Smooth muscle cell (in vitro differentiated cells): Measurements from ENCODE around the gene KDM1B. TPM values are rescaled to one million over a fixed set of nuclear protein-coding genes. Genes with fewer than 3 reads are reported as not detected.
A peak's percentile ranks its signal among the peaks of the same experiment; 100 is the strongest.
"Not testable (repeated sequence)": the region's sequence is repeated elsewhere in the genome, so short reads cannot be mapped to it uniquely, and the experiment has no call there.

Experiments used
- DNase-seq: peaks from one replicate; lab custom pipeline; 2025; ENCODE audit not compliant: unreplicated experiment; lab: John Stamatoyannopoulos, UW
- H2AFZ ChIP-seq: fragments of 200-600 bp; sonication (generic); 2 replicates; pipeline ENCODE4 v1.6.0; 2016; ENCODE audit warnings: antibody characterized with exemption, low read depth, mild to moderate bottlenecking
- H3F3A ChIP-seq: fragments of 200-600 bp; sonication (generic); 2 replicates; pipeline ENCODE4 v1.6.0; 2017; ENCODE audit warnings: antibody characterized with exemption, low read depth
- H3K27ac ChIP-seq: fragments of 200-600 bp; sonication (generic); 2 replicates; pipeline ENCODE4 v1.5.1; 2016; ENCODE audit warnings: low read depth, mild to moderate bottlenecking
- H3K27me3 ChIP-seq: fragments of 200-600 bp; sonication (generic); 2 replicates; pipeline ENCODE4 v1.6.1; 2016; ENCODE audit warnings: low read depth, mild to moderate bottlenecking
- H3K36me3 ChIP-seq: fragments of 200-600 bp; sonication (generic); 2 replicates; pipeline ENCODE4 v1.5.1; 2016; ENCODE audit warnings: low read depth
- H3K4me1 ChIP-seq: fragments of 200-600 bp; sonication (generic); 2 replicates; pipeline ENCODE4 v1.5.1; 2016; ENCODE audit warnings: low read depth
- H3K4me2 ChIP-seq: fragments of 200-600 bp; sonication (generic); 2 replicates; pipeline ENCODE4 v1.6.0; 2016; ENCODE audit warnings: mild to moderate bottlenecking
- H3K4me3 ChIP-seq: fragments of 200-600 bp; sonication (generic); 2 replicates; pipeline ENCODE4 v1.5.1; 2016; ENCODE audit warnings: mild to moderate bottlenecking
- H3K79me2 ChIP-seq: fragments of 200-600 bp; sonication (generic); 2 replicates; pipeline ENCODE4 v1.6.0; 2016; ENCODE audit warnings: low read depth, mild to moderate bottlenecking
- H3K9ac ChIP-seq: fragments of 200-600 bp; sonication (generic); 2 replicates; pipeline ENCODE4 v1.6.0; 2016; ENCODE audit warnings: low read depth
- H3K9me3 ChIP-seq: fragments of 200-600 bp; sonication (generic); replicated peaks from 2 replicates; pipeline ENCODE4 v1.5.1; 2016; ENCODE audit warnings: low read depth
- H4K20me1 ChIP-seq: fragments of 200-600 bp; sonication (generic); 2 replicates; pipeline ENCODE4 v1.6.0; 2016; ENCODE audit warnings: low read depth
- WGBS: methylation state at CpG from one replicate; pipeline ENCODE4 v1.1.7; 2016; ENCODE audit warnings: low lambda C conversion rate; 5-methylcytosine and 5-hydroxymethylcytosine counted together
- polyA plus RNA-seq: library from polyadenylated mRNA; unstranded; fragments of >200 nt; fragmentation: Nextera tagmentation; extraction: Ambion mirVana; gene quantifications from 2 replicates; pipeline ENCODE4 v1.2.1, GENCODE V29; 2016
- total RNA-seq: library from RNA; depleted of rRNA; stranded (reverse); fragments of >200 nt; gene quantifications from 2 replicates; pipeline ENCODE4 v1.2.3, GENCODE V29; 2014
- TF ChIP-seq, protein P1 (sequence below): fragments of 200-600 bp; sonication (generic); IDR thresholded peaks from 2 replicates; pipeline ENCODE4 v1.5.1; 2017; ENCODE audit warnings: borderline replicate concordance, mild to moderate bottlenecking, antibody characterized with exemption; ENCODE audit not compliant: insufficient read depth, poor library complexity, severe bottlenecking

KDM1B gene
- total and polyA plus RNA-seq, 2 experiments from 2014 or later = 8.2 to 15.8 TPM

DNA sequence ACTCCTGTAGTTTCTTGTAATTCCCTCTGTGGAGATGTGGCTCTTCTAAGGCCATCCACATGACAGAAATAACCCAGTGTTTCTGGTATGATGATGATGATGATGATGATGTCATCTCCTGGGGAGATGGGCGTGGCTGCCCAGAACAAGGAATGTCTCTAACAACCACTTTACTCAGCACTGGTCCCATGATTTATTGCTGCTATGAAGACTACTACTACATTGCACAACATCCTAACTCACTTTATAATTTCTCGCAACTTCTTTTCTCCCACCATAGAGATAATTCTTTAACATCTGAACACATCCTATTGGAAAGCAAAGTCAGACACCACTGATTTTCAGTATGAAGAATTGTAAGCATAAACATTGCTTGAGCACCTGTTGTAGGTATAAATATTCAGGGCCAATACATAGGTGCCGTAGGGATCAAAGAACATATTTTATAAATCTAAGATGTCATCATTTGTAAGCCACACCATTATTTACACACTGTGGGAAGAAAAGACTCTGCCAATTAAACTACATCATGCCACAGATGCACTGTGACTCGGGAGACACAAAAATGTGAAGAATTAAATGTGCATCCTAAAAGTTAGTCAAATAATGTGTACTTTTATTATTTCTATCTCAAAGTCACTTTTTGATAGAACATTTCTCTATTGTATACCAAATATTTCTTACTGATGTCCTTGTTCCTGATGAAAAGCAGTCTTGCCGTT is 6.8 kb upstream of the KDM1B start:
- no peaks in the 10 kb centered on the region for H4K20me1 ChIP-seq
- no peaks in the 10 kb centered on the region for H3K79me2 ChIP-seq
- no peaks in the 10 kb centered on the region for H3K36me3 ChIP-seq
- H3K4me2 ChIP-seq = no peak overlapping the region
- no peak overlapping the region for H3K4me3 ChIP-seq
- peak overlapping the region; percentile 21 for H3K9ac ChIP-seq
- 89% methylated on average over 5 of the region's 5 CpGs for WGBS
- H3K4me1 ChIP-seq = peaks cover 3% of the 10 kb centered on the region
- no peak for DNase-seq
- TF ChIP-seq, protein P1, sequence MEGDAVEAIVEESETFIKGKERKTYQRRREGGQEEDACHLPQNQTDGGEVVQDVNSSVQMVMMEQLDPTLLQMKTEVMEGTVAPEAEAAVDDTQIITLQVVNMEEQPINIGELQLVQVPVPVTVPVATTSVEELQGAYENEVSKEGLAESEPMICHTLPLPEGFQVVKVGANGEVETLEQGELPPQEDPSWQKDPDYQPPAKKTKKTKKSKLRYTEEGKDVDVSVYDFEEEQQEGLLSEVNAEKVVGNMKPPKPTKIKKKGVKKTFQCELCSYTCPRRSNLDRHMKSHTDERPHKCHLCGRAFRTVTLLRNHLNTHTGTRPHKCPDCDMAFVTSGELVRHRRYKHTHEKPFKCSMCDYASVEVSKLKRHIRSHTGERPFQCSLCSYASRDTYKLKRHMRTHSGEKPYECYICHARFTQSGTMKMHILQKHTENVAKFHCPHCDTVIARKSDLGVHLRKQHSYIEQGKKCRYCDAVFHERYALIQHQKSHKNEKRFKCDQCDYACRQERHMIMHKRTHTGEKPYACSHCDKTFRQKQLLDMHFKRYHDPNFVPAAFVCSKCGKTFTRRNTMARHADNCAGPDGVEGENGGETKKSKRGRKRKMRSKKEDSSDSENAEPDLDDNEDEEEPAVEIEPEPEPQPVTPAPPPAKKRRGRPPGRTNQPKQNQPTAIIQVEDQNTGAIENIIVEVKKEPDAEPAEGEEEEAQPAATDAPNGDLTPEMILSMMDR = no peak
- no peak overlapping the region for H2AFZ ChIP-seq
- H3F3A ChIP-seq = peaks cover 4% of the 10 kb centered on the region
- H3K27me3 ChIP-seq = no peaks in the 10 kb centered on the region
- peak overlapping the region; percentile 72 for H3K27ac ChIP-seq
- H3K9me3 ChIP-seq = no peaks in the 10 kb centered on the region

- not testable (repeated sequence) for H3K9ac ChIP-seq, H3K9me3 ChIP-seq, H4K20me1 ChIP-seq, H3K4me3 ChIP-seq, DNase-seq, H3K79me2 ChIP-seq, H3K4me2 ChIP-seq, H3F3A ChIP-seq, H3K27ac ChIP-seq, H3K36me3 ChIP-seq, H2AFZ ChIP-seq, H3K27me3 ChIP-seq
- WGBS = 91% methylated on average over 3 of the region's 3 CpGs
- H3K4me1 ChIP-seq = peaks cover 15% of the 10 kb centered on the region
Observed at GRCh38 chr6:18151391-18151790, 3.8 kb upstream of the KDM1B start.

DNA sequence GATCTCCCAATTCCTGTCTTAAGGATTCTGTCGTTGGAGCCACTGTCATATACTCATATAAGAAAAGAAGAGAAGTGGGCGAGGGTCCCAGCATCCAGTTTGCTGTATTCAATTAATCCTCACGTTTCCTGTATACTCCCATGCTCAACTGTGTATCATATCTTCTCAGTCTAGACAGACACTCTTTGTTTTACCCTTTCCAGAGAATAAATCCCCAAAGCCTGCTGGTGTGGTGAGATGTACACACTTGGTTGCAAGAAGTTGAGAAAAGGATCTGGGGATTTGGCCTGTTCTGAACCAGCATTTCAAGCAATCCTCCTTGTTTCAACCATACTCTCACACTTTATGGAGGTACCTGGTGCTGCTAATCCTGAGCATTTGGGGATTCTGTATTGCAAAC is 3.4 kb upstream of the KDM1B start:
- peaks cover 16% of the 10 kb centered on the region for H3K4me1 ChIP-seq
- TF ChIP-seq, protein P1 = no peak
- no peak overlapping the region for H2AFZ ChIP-seq
- H3K9me3 ChIP-seq = no peaks in the 10 kb centered on the region
- no peak overlapping the region for H3K4me2 ChIP-seq
- H3F3A ChIP-seq = peaks cover 4% of the 10 kb centered on the region
- DNase-seq = no peak
- H3K36me3 ChIP-seq = no peaks in the 10 kb centered on the region
- H3K79me2 ChIP-seq = peaks cover 3% of the 10 kb centered on the region
- no peaks in the 10 kb centered on the region for H4K20me1 ChIP-seq
- H3K4me3 ChIP-seq = no peak overlapping the region
- no peak overlapping the region for H3K9ac ChIP-seq
- no peaks in the 10 kb centered on the region for H3K27me3 ChIP-seq
- H3K27ac ChIP-seq = no peak overlapping the region
- 72% methylated on average over 3 of the region's 3 CpGs for WGBS

GRCh38 chr6:18153311-18153703 is 1.9 kb upstream of the KDM1B start:
- Histone ChIP-seq H3K9ac (no peak overlapping the region), H3K4me1 (peaks cover 16% of the 10 kb centered on the region), H3K27ac (no peak overlapping the region)

More at GRCh38 chr6:18153311-18153703, 1.9 kb upstream of the KDM1B start:
- Histone ChIP-seq H3F3A (peaks cover 4% of the 10 kb centered on the region), H4K20me1 (no peaks in the 10 kb centered on the region), H3K4me2 (peak overlapping the region; percentile 92), H3K4me3 (peak overlapping the region; percentile 96), H3K79me2 (peaks cover 3% of the 10 kb centered on the region), H3K27me3 (no peaks in the 10 kb centered on the region), H3K36me3 (no peaks in the 10 kb centered on the region), H2AFZ (no peak overlapping the region), H3K9me3 (no peaks in the 10 kb centered on the region)
- no peak for DNase-seq
- TF ChIP-seq, protein P1 = no peak
